ENCODE measurements around the gene ASB16. TPM values are rescaled to one million over a fixed set of nuclear protein-coding genes. Genes with fewer than 3 reads are reported as not detected.

The ASB16 gene
- total and polyA plus RNA-seq, 7 donors, result 1.1 to 43.4 (median 17.0) TPM

- Histone ChIP-seq H3K27me3 (ENCODE audit: insufficient read depth in 3 of 3, low read length in 2 of 3) (no peaks in the 10 kb centered on the region), H3K4me3 (no peak overlapping the region), H3K4me1 (peaks cover 14% of the 10 kb centered on the region), H3K9me3 (no peaks in the 10 kb centered on the region), H3K36me3 (ENCODE audit: insufficient read depth in 1 of 2, low read depth in 1 of 2) (peaks cover 3 to 68% of the 10 kb centered on the region in 2 donors), H3K27ac (no peak overlapping the region)
- WGBS, 3 donors, result 92 to 94% (median 94%) methylated on average over 52 to 54 of the region's 54 CpGs
- ATAC-seq (no peak), DNase-seq (peak in 1 of 2 donors; percentile 41)
- intact Hi-C loops (cut with DNase I), result no loop called here
- TF ChIP-seq CTCF (IDR thresholded peaks at IDR 0.05), result no peak
Measured at GRCh38 chr17:44176671-44177501, 6.4 kb downstream of the ASB16 start.

DNA sequence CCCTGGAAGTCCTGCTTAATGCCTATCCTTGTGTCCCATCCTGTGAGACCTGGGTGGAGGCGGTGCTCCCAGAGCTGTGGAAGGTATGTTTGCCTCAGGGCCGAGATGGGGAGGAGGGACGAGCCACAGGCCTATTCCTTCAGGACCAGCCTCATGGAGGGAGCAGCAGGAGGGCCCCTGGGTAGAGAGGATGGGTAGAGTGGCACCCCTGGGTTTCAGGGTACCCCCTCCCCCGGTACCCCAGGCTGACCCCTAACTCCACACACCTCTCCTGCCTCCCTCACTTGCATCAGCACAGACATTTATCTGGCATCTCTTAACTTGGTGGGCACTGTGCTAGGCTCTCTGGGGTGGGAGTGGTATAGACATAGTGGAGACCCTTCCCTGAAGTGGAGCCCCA, 7.1 kb downstream of the ASB16 start:
- peaks cover 3 to 68% of the 10 kb centered on the region in 2 donors for H3K36me3 ChIP-seq (ENCODE audit: insufficient read depth in 1 of 2, low read depth in 1 of 2)
- ATAC-seq (peak in 1 of 4 donors; percentile 10), DNase-seq (peak in 1 of 2 donors; percentile 40)
- TF ChIP-seq CTCF (IDR thresholded peaks at IDR 0.05), result no peak
- H3K4me1 ChIP-seq, result peaks cover 7% of the 10 kb centered on the region
- no peak overlapping the region for H3K4me3 ChIP-seq
- H3K27me3 ChIP-seq (ENCODE audit: insufficient read depth in 3 of 3, low read length in 2 of 3), result no peaks in the 10 kb centered on the region
- intact Hi-C loops (cut with DNase I), result no loop called here
- H3K27ac ChIP-seq, result no peak overlapping the region
- H3K9me3 ChIP-seq, result no peaks in the 10 kb centered on the region
- WGBS, 3 donors, result 91 to 95% (median 92%) methylated on average over 4 of the region's 4 CpGs

DNA sequence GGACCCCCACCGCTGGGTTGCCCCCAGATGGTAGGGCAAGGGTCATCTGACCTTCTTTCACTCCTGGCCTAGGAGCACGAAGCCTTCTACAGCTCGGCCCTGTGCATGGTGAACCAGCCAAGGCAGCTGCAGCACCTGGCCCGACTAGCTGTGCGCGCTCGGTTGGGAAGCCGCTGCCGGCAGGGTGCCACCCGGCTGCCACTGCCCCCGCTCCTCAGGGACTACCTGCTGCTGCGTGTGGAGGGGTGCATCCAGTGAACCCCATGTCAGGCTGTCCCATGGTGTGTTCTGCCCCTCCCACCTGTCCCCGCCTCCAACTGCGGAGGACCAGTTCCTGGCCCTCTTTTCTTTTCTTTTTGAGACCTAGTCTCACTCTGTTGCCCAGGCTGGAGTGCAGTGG, 7.6 kb downstream of the ASB16 start:
- Histone ChIP-seq H3K27ac (peak overlapping the region; percentile 16), H3K36me3 (ENCODE audit: insufficient read depth in 1 of 2, low read depth in 1 of 2) (peaks cover 3 to 65% of the 10 kb centered on the region in 2 donors), H3K4me3 (no peak overlapping the region), H3K4me1 (peaks cover 9% of the 10 kb centered on the region), H3K9me3 (no peaks in the 10 kb centered on the region), H3K27me3 (ENCODE audit: insufficient read depth in 3 of 3, low read length in 2 of 3) (no peaks in the 10 kb centered on the region)
- peak in 3 of 4 donors; percentile 16 to 35 (median 22) for ATAC-seq
- 52 to 73% (median 69%) methylated on average over 14 of the region's 14 CpGs for WGBS, 3 donors
- no peak for TF ChIP-seq CTCF (IDR thresholded peaks at IDR 0.05)
- DNase-seq, result peak in 1 of 2 donors; percentile 47
- intact Hi-C loops (cut with DNase I), result no loop called here

DNA sequence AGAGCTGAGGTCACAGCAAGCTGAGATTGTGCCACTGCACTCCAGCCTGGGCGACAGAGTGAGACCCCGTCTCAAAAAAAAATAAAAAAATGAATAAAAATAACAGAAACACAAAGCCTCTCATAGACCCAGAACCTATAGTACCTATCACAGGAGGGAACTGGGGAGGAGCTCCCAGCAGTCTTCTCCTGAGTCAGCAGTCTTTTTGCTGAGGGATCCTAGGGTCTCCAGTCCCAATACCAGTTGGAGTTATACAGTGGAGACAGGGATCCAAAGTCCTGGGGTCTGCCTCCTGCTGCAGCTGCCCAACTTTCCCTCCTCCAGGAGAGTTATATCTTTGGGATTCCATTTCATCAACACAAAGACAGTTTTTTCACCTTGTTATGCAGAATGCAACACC, 12.5 kb downstream of the ASB16 start:
- Histone ChIP-seq H3K9me3 (no peaks in the 10 kb centered on the region), H3K36me3 (ENCODE audit: insufficient read depth in 1 of 2, low read depth in 1 of 2) (peaks cover 3 to 26% of the 10 kb centered on the region in 2 donors), H3K4me3 (no peak overlapping the region), H3K27me3 (ENCODE audit: insufficient read depth in 3 of 3, low read length in 2 of 3) (no peaks in the 10 kb centered on the region), H3K4me1 (peaks cover 25% of the 10 kb centered on the region), H3K27ac (peak overlapping the region; percentile 93)
- no peak for TF ChIP-seq CTCF (IDR thresholded peaks at IDR 0.05)
- DNase-seq (no peak), ATAC-seq (no peak)
- intact Hi-C loops (cut with DNase I), result no loop called here
- 67 to 87% (median 81%) methylated on average over 2 of the region's 2 CpGs for WGBS, 3 donors

All from psoas muscle (tissue), 8 donors.